ENCODE measurements around the gene SETD7.

GRCh38 chr4:139550724-139551429, 5.1 kb downstream of the SETD7 start:
- TF ChIP-seq CTCF (conservative IDR thresholded peaks at IDR 0.05; ENCODE audit: low read depth in 2 of 2): no peak
- TF ChIP-seq POLR2AphosphoS5 (IDR thresholded peaks at IDR 0.05; ENCODE audit: low read depth): no peak
- TF ChIP-seq REST (IDR thresholded peaks at IDR 0.05; ENCODE audit: unreplicated experiment): no peak
